HG02798 (cell line): ENCODE data around the gene FCHSD1.
A peak's percentile ranks its signal among the peaks of the same experiment; 100 is the strongest.

Source experiments
- ATAC-seq: cut with Tn5 transposase; IDR thresholded peaks from one replicate; pipeline ENCODE4 v1.9.1; 2021; ENCODE audit warnings: mild to moderate bottlenecking; ENCODE audit not compliant: unreplicated experiment, poor library complexity

FCHSD1 gene

GRCh38 chr5:141650851-141651727 is at the start of gene FCHSD1:
Gene FCHSD1 (minus strand): TSS chr5:141651418. CDS start chr5:141651368, 50 bp downstream.
- ATAC-seq: peak; percentile 98

DNA sequence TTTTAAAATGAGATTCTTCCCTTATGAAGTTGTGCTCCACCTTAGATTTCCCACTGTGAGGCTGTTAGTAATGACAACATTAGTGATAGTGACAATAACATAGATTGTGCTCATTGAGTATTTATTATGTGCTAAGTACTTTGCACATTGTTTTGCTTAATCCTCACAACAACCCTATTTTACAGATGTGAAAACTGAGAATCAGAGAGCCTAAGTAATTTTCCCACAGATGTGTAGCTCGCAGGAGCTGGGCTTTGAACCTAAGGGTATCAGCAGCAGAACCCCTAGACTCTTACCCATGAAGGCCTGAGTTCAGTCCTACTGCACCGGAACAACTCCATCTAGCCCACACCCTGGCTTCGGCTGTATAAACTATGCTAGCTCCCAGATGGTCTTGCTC is 46.4 kb upstream of the FCHSD1 start:
- no peak for ATAC-seq

- no peak for ATAC-seq
Measured at GRCh38 chr5:141696431-141696830, 45.2 kb upstream of the FCHSD1 start.

- no peak for ATAC-seq
Measured at GRCh38 chr5:141695627-141696215, 44.5 kb upstream of the FCHSD1 start.

- no peak for ATAC-seq
Measured at GRCh38 chr5:141694479-141694878, 43.3 kb upstream of the FCHSD1 start.

- ATAC-seq: no peak
Measured at GRCh38 chr5:141692919-141693725, 41.9 kb upstream of the FCHSD1 start.

- ATAC-seq: no peak
Measured at GRCh38 chr5:141692533-141692888, 41.3 kb upstream of the FCHSD1 start.

DNA sequence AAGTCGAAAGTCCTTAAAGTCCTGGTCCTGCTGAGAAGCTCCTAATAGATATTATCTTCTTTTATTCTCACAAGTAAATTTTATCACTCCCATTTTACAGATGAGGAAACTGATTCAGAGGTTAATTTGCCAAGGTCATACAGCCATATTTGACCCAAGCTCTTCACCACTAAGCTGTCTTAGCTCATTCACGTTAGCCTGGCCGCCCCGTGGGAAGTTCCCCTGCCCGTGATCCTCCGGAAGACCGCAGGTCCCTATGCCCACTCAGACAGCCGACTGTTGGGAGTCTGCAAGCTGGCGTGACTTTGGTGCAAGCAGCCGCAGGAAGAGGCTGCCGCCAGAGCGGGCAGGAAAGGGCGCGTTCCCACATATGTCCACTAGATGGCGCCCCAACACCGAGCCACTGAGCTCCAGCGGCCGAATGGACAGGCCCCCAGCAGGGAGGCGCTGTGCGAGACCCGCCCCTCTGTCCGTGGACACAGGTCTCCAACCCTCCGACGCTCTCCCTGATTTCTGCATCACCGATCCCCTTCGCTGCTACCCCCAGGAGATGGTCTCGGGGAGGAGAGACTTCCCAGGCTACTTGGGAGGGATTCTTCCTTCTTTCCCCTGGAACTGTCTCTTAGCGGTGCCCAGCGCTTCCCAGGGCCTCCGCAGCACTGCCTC is 40.8 kb upstream of the FCHSD1 start:
- ATAC-seq: peak; percentile 85

DNA sequence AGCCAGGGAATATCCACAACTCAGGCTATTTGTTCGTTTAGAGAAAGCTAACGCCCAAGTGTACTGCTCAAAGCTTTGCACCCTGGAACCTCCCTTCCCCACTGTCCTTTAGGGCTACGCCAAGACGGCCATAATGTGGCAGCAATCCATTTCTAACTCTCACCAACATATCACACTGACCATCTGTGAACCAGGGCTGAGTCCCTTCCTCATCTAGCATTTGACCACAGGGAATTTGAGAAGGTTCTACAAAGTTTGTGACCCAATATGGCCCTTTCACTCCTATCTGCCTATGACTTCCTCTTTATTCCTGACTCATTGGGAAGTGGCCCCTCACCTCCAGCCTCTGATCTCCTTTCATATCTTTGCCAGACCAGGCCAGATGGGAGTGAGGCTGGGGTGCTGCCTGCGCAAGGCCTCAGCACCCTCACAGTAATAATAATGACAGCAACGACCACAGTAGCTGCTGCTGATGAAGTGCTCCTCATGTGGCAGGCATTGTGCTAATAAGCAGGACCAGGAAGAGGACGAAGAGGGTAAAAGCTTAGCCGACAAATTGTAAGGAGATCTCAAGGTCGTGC is 40.2 kb upstream of the FCHSD1 start:
- ATAC-seq: no peak

DNA sequence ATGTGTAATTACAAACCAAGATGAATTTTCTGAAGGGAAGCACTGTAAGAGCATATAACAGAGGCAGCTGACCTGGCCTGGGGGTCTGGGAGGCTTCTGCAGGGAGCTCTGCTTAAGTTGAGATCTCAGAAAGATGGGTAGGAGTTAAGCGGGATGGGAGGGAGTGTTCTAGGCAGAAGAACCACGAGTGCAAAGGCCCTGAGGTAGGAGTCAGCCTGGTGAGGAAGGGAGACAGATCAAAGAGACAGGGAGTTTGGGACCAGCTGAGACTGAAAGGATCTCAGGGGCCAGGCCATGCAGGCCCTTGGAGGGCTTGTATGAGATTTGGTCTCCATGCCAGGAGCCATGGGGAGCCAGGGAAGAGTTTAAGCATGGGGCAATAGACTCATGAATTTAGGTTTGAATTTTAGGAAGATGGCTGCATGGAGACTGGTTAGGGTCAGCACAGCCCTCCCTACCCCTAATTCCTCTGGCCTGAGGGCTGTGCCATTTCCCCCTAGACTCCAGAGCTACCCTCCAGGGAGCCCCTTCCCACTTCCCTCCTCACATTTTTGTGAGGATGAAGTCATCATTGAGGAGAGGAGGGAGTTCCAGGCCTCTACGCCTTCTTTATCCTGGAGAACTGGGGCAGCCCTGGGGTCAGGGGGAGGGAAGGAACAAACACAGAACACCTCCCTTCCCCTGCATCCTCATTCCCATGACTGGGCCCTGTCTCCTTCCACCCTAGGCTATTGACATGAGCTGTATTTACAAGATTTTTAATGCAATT is 35.6 kb upstream of the FCHSD1 start:
- ATAC-seq: no peak

GRCh38 chr5:141685591-141685990 is 34.4 kb upstream of the FCHSD1 start:
- no peak for ATAC-seq

DNA sequence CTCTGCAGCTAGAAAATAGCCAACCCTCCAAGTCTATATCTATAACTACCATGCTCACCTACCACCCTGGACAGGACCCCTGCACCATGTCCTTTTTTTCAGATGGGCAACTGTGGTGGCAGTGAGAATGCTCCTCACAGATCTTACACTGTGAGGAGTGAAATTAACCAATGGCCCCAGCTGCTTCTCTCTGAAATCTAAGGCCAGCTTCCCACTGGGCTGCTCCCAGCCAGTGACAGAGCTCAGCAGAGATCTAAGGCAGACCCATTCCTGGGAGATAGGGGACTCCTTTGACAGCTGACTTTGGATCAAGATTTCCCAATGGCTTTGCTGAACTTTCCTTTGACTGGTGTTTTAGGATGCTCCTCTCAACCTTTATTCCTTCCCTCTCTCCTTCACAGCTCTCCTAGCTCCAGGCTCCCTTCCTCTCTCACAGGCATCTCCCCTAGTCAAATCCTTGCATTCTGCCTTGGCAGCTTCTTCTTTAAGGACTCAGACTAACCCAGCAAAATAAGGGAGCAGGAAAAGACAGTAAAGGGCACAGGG is 32.5 kb upstream of the FCHSD1 start:
- no peak for ATAC-seq

DNA sequence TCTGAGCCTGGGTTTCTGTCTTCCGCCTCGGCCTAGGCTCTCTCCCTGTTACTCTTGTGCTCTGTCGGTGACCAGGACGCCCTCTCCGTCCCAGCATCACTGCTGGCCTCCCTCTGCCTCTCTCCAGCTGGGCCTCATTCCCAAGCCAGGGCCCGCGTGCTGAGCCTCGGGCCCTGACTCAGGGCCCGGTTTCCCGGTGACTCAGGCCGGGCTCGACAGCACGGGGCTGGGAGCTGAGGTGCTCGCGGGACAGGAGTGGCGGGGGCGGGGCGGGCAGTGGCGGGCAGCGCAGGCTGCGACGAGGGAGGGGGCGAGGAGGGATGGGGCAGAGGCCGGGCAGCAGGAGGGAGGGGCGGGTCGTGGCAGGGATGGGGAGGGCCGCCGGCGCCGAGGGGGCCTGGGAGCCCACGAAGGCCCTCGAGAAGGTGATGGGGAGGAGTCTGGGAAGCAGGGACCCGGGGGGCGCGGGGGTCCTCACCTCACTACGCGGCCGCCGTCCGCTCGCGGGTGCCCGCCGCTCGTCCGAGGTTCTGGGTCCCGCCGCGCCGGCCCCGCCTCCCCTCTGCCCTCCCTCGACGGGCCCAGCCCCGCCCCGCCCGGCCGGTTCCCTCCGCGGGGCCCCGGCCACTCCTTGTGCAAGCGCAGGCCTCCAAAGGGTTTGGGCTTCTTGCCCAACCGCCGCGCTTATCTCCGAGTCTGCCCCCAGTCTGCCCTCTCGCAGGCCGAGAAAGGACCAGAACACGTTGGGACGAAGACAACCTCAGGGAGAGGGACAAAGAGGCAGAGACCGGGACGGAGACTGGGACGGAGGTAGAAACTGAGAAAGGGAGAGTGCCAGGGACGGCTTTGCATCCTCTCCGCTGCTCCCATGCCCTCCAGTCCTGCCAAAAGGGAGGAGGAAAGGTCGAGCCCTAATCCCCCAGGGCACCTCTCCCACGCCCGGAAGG is 30.8 kb upstream of the FCHSD1 start, which contains the start of gene ARAP3:
ARAP3 (minus strand) TSS at position 536 of the 947 bp plus-strand sequence. CDS start 1,744 bp downstream, outside the sequence.
- no peak for ATAC-seq

- no peak for ATAC-seq
Measured at GRCh38 chr5:141681295-141681694, 30.1 kb upstream of the FCHSD1 start.

DNA sequence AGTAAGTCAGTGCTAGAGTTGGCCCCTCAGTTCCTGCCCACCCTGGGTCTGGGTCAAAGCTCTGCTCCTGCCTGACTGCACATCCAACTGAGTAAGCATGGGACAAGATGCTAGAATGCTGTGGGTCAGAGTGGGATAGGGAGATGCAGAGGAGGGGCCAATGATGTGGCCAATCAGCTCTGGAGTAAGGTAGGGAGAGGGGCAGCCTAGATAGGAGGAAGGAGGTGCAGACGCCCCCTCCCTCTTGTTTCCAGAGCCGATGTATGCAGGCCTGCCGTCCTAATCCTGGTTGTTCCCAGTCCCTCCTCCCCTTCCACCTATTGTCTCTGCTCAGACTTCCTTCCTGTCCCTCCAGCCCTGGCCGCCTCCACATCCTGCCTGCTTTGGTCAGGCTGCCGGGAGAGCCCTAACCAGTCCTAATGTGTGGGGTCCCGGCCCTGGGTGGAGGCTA is 29.6 kb upstream of the FCHSD1 start:
- ATAC-seq: no peak

GRCh38 chr5:141680178-141680577 is 29.0 kb upstream of the FCHSD1 start:
- ATAC-seq: no peak

- no peak for ATAC-seq
Measured at GRCh38 chr5:141677415-141677814, 26.2 kb upstream of the FCHSD1 start.

DNA sequence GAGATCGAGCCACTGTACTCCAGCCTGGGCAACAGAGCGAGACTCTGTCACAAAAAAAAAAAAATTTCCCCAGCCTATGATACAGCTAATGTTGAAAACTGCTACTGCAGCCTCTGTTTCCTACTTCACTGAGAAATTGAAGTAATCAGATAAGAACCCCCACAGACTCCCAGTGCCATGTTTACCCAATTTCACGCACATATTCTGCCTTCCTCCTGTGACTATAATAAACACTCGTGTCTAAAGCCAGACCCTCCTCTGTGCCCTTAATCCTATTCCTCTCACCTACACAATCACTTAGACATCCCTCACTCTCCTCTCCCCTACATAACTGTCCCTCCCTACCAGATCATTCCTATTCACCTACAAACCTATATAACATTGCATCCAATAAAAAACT is 24.5 kb upstream of the FCHSD1 start:
- no peak for ATAC-seq
